ENCODE data around the gene TGOLN2.

DNA sequence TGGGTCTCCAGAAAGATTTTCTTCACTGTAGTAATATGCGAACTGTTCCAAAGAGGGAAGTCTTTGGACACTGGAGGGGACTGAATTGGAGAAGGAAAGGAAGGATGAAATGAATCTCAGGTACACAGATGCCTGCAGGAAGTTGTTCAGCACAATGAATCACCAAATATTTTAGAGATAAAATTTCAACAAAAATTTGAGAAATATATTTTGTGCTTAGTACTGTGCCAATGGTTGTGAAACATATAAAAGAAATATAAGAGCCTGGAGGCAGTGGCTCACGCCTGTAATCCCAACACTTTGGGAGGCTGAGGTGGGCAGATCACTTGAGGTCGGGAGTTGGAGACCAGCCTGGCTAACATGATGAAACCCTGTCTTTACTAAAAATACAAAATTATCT, 29.9 kb upstream of the TGOLN2 start:
- TF ChIP-seq, protein P1, sequence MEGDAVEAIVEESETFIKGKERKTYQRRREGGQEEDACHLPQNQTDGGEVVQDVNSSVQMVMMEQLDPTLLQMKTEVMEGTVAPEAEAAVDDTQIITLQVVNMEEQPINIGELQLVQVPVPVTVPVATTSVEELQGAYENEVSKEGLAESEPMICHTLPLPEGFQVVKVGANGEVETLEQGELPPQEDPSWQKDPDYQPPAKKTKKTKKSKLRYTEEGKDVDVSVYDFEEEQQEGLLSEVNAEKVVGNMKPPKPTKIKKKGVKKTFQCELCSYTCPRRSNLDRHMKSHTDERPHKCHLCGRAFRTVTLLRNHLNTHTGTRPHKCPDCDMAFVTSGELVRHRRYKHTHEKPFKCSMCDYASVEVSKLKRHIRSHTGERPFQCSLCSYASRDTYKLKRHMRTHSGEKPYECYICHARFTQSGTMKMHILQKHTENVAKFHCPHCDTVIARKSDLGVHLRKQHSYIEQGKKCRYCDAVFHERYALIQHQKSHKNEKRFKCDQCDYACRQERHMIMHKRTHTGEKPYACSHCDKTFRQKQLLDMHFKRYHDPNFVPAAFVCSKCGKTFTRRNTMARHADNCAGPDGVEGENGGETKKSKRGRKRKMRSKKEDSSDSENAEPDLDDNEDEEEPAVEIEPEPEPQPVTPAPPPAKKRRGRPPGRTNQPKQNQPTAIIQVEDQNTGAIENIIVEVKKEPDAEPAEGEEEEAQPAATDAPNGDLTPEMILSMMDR (IDR thresholded peaks at IDR 0.05): no peak
- TF ChIP-seq ZFX (IDR thresholded peaks at IDR 0.05; ENCODE audit: borderline replicate concordance): no peak
